Testis (tissue), 3 donors: Measurements from ENCODE around the gene GNGT1. TPM values are rescaled to one million over a fixed set of nuclear protein-coding genes. Genes with fewer than 3 reads are reported as not detected.
"Not testable (repeated sequence)": the region's sequence is repeated elsewhere in the genome, so short reads cannot be mapped to it uniquely, and the experiment has no call there.

Source experiments
- DNase-seq: peaks from one replicate; pipeline ENCODE4 v3.0.0-alpha.2; 2019
- H3K27ac ChIP-seq, 2 donors: fragments of 200-600 bp; sonication (generic); one replicate each; pipeline ENCODE4 v1.5.1; 2019
- H3K27me3 ChIP-seq: fragments of 200-600 bp; sonication (generic); one replicate; pipeline ENCODE4 v1.5.1; 2019
- H3K36me3 ChIP-seq: fragments of 200-600 bp; sonication (generic); one replicate; pipeline ENCODE4 v1.5.1; 2017; ENCODE audit warnings: low read depth; ENCODE audit errors: missing control alignments
- H3K4me1 ChIP-seq: fragments of 200-600 bp; sonication (generic); one replicate; pipeline ENCODE4 v1.5.1; 2019
- H3K4me3 ChIP-seq, 2 donors: fragments of 200-600 bp; sonication (generic); one replicate each; pipeline ENCODE4 v1.5.1; 2017 to 2019
- H3K9me3 ChIP-seq: fragments of 200-600 bp; sonication (generic); one replicate; pipeline ENCODE4 v1.5.1; 2017
- CTCF ChIP-seq, 3 experiments: fragments of 450-650 bp in 2 of 3; fragments of 200-600 bp in 1 of 3; sonication (generic) in 1 of 3; IDR thresholded peaks; one replicate each; pipeline ENCODE4 v1.5.1; 2016 to 2019; ENCODE audit warnings: antibody characterized with exemption in 3 of 3, mild to moderate bottlenecking in 2 of 3, moderate library complexity in 1 of 3
- POLR2A ChIP-seq: fragments of 450-650 bp; IDR thresholded peaks from one replicate; pipeline ENCODE4 v1.6.1; 2017; ENCODE audit warnings: antibody characterized with exemption, mild to moderate bottlenecking, moderate library complexity
- WGBS, 2 donors: methylation state at CpG; one replicate each; pipeline ENCODE4 v1.1.5; 2018; 5-methylcytosine and 5-hydroxymethylcytosine counted together
- intact Hi-C: fragments of 100-400 bp; cut with DNase I; formaldehyde crosslinking; loops from one replicate; pipeline ENCODE4 v1.15.1; 2023; ENCODE audit warnings: low total_unique reads
- polyA plus RNA-seq: library from polyadenylated mRNA; stranded (reverse); fragments of 350-450 nt; fragmentation: Illumina TruSeq; extraction: RNeasy Lipid Tissue Mini Kit (QIAGEN cat#74804); gene quantifications from one replicate; pipeline ENCODE4 v1.2.3, GENCODE V29; 2014; ENCODE audit warnings: low read depth, low replicate concordance; ENCODE audit not compliant: insufficient read depth
- total RNA-seq, 2 donors: library from RNA; depleted of rRNA; stranded (reverse); fragments of >200 nt; gene quantifications; one replicate each; pipeline ENCODE4 v1.2.3, GENCODE V29; 2016

Gene GNGT1
- total and polyA plus RNA-seq, 3 donors from 2014 or later: not detected

- Histone ChIP-seq H3K9me3 (no peaks in the 10 kb centered on the region), H3K27me3 (no peaks in the 10 kb centered on the region), H3K36me3 (no peaks in the 10 kb centered on the region), H3K27ac (no peak overlapping the region), H3K4me1 (no peaks in the 10 kb centered on the region), H3K4me3 (no peak overlapping the region)
- no peak for DNase-seq
- intact Hi-C loops: no loop called here
- TF ChIP-seq CTCF (IDR thresholded peaks at IDR 0.05) (no peak), POLR2A (no peak)
These were observed 6.8 kb downstream of the GNGT1 start for GRCh38 chr7:93913197-93913596.

GRCh38 chr7:93914581-93915066 is 8.3 kb downstream of the GNGT1 start:
- intact Hi-C loops: no loop called here
- DNase-seq: no peak

GRCh38 chr7:93915206-93915842 is 9.0 kb downstream of the GNGT1 start:
- H3K4me3 ChIP-seq, H3K36me3 ChIP-seq, intact Hi-C loops, DNase-seq, H3K4me1 ChIP-seq, H3K27me3 ChIP-seq, H3K9me3 ChIP-seq, H3K27ac ChIP-seq: not testable (repeated sequence)
- WGBS, 2 donors: 87 to 90% methylated on average over 3 of the region's 3 CpGs

More at GRCh38 chr7:93914581-93915066, 8.3 kb downstream of the GNGT1 start:
- no peaks in the 10 kb centered on the region for H3K27me3 ChIP-seq
- no peak overlapping the region for H3K4me3 ChIP-seq
- WGBS, 2 donors: 53 to 60% methylated on average over 7 of the region's 7 CpGs
- H3K36me3 ChIP-seq: no peaks in the 10 kb centered on the region
- no peak overlapping the region for H3K27ac ChIP-seq
- H3K4me1 ChIP-seq: no peaks in the 10 kb centered on the region
- TF ChIP-seq POLR2A: no peak
- TF ChIP-seq CTCF (IDR thresholded peaks at IDR 0.05): no peak
- no peaks in the 10 kb centered on the region for H3K9me3 ChIP-seq

GRCh38 chr7:93915888-93916287 is 9.5 kb downstream of the GNGT1 start:
- DNase-seq, H3K4me1 ChIP-seq, H3K4me3 ChIP-seq, intact Hi-C loops, H3K27me3 ChIP-seq, H3K9me3 ChIP-seq, H3K27ac ChIP-seq, H3K36me3 ChIP-seq: not testable (repeated sequence)

GRCh38 chr7:93916315-93916714 is 9.9 kb downstream of the GNGT1 start:
- WGBS, 2 donors: 86 to 90% methylated on average over 4 of the region's 4 CpGs
- H3K27ac ChIP-seq, H3K27me3 ChIP-seq, H3K36me3 ChIP-seq, H3K9me3 ChIP-seq, H3K4me1 ChIP-seq, H3K4me3 ChIP-seq, intact Hi-C loops, DNase-seq: not testable (repeated sequence)

GRCh38 chr7:93920496-93921182 is 14.3 kb downstream of the GNGT1 start:
- H3K9me3 ChIP-seq: no peaks in the 10 kb centered on the region
- no peak for DNase-seq
- H3K27me3 ChIP-seq: no peaks in the 10 kb centered on the region
- peak overlapping the region; percentile 79 to 93 for H3K27ac ChIP-seq
- WGBS, 2 donors: 36 to 52% methylated on average over 6 of the region's 6 CpGs
- no peak overlapping the region for H3K4me3 ChIP-seq
- no peak for TF ChIP-seq CTCF (IDR thresholded peaks at IDR 0.05)
- no peak for TF ChIP-seq POLR2A
- intact Hi-C loops: no loop called here
- no peaks in the 10 kb centered on the region for H3K36me3 ChIP-seq
- no peaks in the 10 kb centered on the region for H3K4me1 ChIP-seq
